Measurements from ENCODE around the gene COX4I2. TPM values are rescaled to one million over a fixed set of nuclear protein-coding genes. Genes with fewer than 3 reads are reported as not detected.

The COX4I2 gene
- total RNA-seq, 4 donors from 2014 or later = not detected

DNA sequence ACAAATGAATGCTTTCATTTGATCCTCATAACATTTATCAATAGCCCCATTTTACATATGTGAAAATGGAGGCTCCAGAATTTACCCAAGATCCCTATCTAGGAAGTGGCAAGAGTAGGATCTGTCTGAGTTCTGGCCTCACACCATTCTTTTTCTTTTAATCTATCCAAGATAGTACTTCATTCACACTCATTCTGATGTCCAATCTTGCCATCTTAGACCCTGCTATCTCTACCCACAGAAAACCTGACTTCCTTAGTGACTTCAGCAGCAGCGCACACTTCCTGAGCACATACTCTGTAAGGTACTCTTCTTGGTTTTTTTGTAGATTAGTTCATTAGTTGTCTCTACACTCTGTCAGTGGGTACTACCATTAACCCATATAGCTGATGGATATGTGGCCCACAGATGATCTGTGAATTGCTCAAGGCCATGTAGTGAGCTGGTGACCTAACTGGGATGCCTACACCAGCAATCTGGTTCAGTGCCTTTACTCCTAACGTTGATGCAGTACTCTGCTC is 36.3 kb downstream of the COX4I2 start:
- Histone ChIP-seq H3K27me3 (no peaks in the 10 kb centered on the region), H3K27ac (peak overlapping the region; percentile 57 to 81 (median 70)), H3K9me3 (no peaks in the 10 kb centered on the region), H3K4me1 (peaks cover 25 to 78% (median 38%) of the 10 kb centered on the region in 4 donors), H3K36me3 (no peaks in the 10 kb centered on the region), H3K4me3 (no peak overlapping the region)
- WGBS, 2 donors (ENCODE audit: low coverage in 1 of 2) = 52 to 88% methylated on average over 1 to 2 of the region's 2 CpGs
- TF ChIP-seq EP300 (IDR thresholded peaks at IDR 0.05; ENCODE audit: low read depth) (no peak), POLR2AphosphoS5 (IDR thresholded peaks at IDR 0.05) (no peak), POLR2A (IDR thresholded peaks at IDR 0.05) (no peak)
- TF ChIP-seq, protein P1, sequence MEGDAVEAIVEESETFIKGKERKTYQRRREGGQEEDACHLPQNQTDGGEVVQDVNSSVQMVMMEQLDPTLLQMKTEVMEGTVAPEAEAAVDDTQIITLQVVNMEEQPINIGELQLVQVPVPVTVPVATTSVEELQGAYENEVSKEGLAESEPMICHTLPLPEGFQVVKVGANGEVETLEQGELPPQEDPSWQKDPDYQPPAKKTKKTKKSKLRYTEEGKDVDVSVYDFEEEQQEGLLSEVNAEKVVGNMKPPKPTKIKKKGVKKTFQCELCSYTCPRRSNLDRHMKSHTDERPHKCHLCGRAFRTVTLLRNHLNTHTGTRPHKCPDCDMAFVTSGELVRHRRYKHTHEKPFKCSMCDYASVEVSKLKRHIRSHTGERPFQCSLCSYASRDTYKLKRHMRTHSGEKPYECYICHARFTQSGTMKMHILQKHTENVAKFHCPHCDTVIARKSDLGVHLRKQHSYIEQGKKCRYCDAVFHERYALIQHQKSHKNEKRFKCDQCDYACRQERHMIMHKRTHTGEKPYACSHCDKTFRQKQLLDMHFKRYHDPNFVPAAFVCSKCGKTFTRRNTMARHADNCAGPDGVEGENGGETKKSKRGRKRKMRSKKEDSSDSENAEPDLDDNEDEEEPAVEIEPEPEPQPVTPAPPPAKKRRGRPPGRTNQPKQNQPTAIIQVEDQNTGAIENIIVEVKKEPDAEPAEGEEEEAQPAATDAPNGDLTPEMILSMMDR (IDR thresholded peaks at IDR 0.05) = no peak
- in situ Hi-C loops (cut with MboI; ENCODE audit: low pct_ligation_motif_present in 1 of 4, low pct_unique_long_range_greater_than_20kb in 1 of 4, low sequenced_read_pairs in 3 of 4) (no loop called here), intact Hi-C loops (cut with DNase I; ENCODE audit: low total_unique reads) (no loop called here)
- DNase-seq = no peak

DNA sequence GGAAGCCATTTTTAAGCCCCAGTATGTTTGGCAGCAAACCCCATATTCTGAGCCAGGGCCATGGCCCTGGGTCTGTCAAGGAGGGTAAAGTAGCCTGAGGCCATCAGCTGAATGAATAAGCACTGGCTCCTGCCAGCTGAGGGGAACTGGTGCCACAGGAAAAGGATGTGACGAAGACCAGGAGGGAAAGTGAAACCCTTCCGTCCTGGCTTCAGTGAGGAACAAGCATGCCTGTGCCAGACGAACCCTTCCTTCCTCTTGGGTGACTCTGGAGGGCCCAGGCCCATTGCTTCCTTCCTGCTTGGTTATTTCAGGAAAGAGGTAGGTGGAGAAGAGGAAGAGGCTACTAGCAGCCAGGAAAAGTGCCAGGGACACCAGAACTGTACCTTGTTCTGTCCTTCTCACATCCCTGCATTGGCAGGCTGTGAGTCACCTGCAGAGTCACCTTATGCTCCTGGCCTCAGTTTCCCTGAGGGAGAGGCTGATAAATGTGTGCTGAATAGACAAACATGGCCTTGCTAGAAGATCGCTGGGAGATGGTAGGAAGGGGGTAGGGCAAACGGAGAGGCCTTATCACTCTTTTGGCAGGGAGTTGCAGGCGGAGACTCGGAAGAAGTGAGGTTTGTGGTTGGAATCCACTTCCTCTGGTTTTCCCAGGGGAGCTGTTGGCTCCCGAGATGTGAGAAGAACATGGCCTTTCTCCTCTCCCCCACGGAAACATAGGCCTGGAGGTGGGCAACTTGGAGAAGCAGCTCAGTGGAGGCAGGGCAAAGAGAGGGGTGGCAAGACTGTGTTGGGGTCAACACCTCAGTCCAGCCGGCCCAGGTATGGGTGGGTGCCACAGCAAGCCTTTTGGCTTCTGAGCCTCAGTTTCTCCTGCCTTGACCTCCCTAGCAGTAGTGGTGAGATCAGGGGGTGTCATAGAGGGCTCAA is 37.4 kb downstream of the COX4I2 start:
- WGBS, 2 donors (ENCODE audit: low coverage in 1 of 2) = 43 to 67% methylated on average over 5 to 10 of the region's 10 CpGs
- peak overlapping the region; percentile 57 to 81 (median 70) for H3K27ac ChIP-seq
- intact Hi-C loops (cut with DNase I; ENCODE audit: low total_unique reads) (no loop called here), in situ Hi-C loops (cut with MboI; ENCODE audit: low pct_ligation_motif_present in 1 of 4, low pct_unique_long_range_greater_than_20kb in 1 of 4, low sequenced_read_pairs in 3 of 4) (no loop called here)
- no peaks in the 10 kb centered on the region for H3K9me3 ChIP-seq
- H3K4me3 ChIP-seq = peak overlapping the region in 1 of 4 donors; percentile 3
- peaks cover 19 to 67% (median 30%) of the 10 kb centered on the region in 4 donors for H3K4me1 ChIP-seq
- peak; percentile 69 for DNase-seq
- no peak for TF ChIP-seq EP300 (IDR thresholded peaks at IDR 0.05; ENCODE audit: low read depth)
- TF ChIP-seq POLR2AphosphoS5 (IDR thresholded peaks at IDR 0.05) = peak; percentile 11 to 78 (median 35)
- no peak for TF ChIP-seq POLR2A (IDR thresholded peaks at IDR 0.05)
- H3K27me3 ChIP-seq = no peaks in the 10 kb centered on the region
- no peaks in the 10 kb centered on the region for H3K36me3 ChIP-seq

DNA sequence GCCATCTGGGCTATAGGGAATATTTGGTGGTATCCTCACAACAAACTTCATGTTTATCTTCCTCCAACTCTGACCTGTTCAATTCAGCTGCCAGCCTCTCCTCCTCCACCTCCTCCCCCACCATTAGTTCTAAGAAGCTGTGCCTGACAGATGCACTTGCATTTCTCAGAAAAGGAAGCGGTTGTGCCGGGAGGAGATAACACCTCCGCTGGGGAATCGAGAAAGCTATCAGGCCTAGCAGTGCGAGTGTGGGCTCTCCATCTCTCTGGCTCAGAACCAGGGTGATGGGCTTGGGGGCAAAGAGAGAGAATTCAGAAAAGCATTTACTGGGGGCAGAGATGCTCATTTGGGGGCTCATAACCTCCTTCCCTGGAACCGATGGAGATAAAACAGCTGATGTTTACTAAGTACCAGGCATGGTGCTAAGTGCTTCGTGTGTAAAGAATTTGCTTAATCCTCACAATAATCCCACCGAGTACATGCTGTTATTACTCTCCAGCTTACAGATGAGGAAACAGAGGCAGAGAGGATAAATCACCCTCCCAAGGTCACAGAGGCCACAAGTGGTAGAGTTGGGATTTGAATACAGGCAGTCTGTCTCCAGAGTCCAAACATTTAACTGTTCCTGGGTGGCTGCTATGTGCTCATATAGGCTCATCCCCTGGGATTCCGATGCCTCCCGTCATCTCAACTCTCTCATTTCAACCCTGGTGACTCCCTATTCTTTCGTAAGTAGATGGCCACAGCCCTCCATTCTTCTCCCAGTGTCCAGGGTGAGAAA is 38.3 kb downstream of the COX4I2 start:
- Histone ChIP-seq H3K27ac (peak overlapping the region; percentile 57 to 81 (median 70)), H3K27me3 (no peaks in the 10 kb centered on the region), H3K36me3 (no peaks in the 10 kb centered on the region), H3K9me3 (no peaks in the 10 kb centered on the region), H3K4me1 (peaks cover 10 to 58% (median 23%) of the 10 kb centered on the region in 4 donors), H3K4me3 (peak overlapping the region in 1 of 4 donors; percentile 3)
- DNase-seq = no peak
- no peak for TF ChIP-seq EP300 (IDR thresholded peaks at IDR 0.05; ENCODE audit: low read depth)
- TF ChIP-seq POLR2A (IDR thresholded peaks at IDR 0.05) = no peak
- intact Hi-C loops (cut with DNase I; ENCODE audit: low total_unique reads) = no loop called here
- WGBS, 2 donors (ENCODE audit: low coverage in 1 of 2) = 68 to 74% methylated on average over 7 to 11 of the region's 11 CpGs
- in situ Hi-C loops (cut with MboI; ENCODE audit: low pct_ligation_motif_present in 1 of 4, low pct_unique_long_range_greater_than_20kb in 1 of 4, low sequenced_read_pairs in 3 of 4) = no loop called here

DNA sequence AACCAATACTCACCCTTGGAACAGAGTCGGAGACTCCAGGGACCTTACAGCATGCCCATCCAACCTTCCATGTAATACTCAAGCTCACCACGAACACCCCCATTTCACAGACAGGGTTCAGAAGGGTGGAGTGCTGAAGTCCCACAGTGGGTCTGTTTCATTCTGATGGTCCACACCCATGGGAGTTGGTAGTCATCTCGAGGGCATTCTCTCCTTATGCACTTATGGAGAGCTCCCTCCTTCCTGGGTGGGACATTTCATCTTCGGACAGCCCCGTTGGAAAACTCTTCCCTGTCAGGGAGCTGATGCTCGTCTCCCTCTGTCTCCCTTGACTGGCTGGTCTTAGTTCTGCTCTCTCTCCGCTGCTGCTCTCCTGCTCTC is 38.9 kb downstream of the COX4I2 start:
- Histone ChIP-seq H3K4me3 (no peak overlapping the region), H3K4me1 (peaks cover 4 to 52% (median 18%) of the 10 kb centered on the region in 4 donors), H3K27me3 (no peaks in the 10 kb centered on the region), H3K36me3 (no peaks in the 10 kb centered on the region), H3K27ac (peak overlapping the region in 3 of 4 donors; percentile 57 to 81 (median 70)), H3K9me3 (no peaks in the 10 kb centered on the region)
- WGBS, 2 donors (ENCODE audit: low coverage in 1 of 2) = 84 to 97% methylated on average over 6 to 7 of the region's 7 CpGs
- TF ChIP-seq POLR2A (IDR thresholded peaks at IDR 0.05) = no peak
- no peak for TF ChIP-seq POLR2AphosphoS5 (IDR thresholded peaks at IDR 0.05)
- TF ChIP-seq EP300 (IDR thresholded peaks at IDR 0.05; ENCODE audit: low read depth) = no peak
- TF ChIP-seq, protein P1 (IDR thresholded peaks at IDR 0.05) = no peak
- in situ Hi-C loops (cut with MboI; ENCODE audit: low pct_ligation_motif_present in 1 of 4, low pct_unique_long_range_greater_than_20kb in 1 of 4, low sequenced_read_pairs in 3 of 4) = no loop called here
- DNase-seq = no peak
- intact Hi-C loops (cut with DNase I; ENCODE audit: low total_unique reads) = no loop called here

Data from transverse colon (tissue), 4 donors.